Glomerular endothelial cell (primary cell): ENCODE data around the gene PLXNA4. TPM values are rescaled to one million over a fixed set of nuclear protein-coding genes. Genes with fewer than 3 reads are reported as not detected.

Experiments
- DNase-seq: peaks from one replicate; pipeline ENCODE4 v3.0.0-alpha.2; 2011; ENCODE audit warnings: low read depth, low spot score; ENCODE audit errors: extremely low read depth
- total RNA-seq: library from RNA; depleted of rRNA; stranded (reverse); fragments of >200 nt; gene quantifications from 2 replicates; pipeline ENCODE4 v1.2.3, GENCODE V29; 2015

PLXNA4 gene
- total RNA-seq, 1 donor from 2014 or later: 1.2 TPM

DNA sequence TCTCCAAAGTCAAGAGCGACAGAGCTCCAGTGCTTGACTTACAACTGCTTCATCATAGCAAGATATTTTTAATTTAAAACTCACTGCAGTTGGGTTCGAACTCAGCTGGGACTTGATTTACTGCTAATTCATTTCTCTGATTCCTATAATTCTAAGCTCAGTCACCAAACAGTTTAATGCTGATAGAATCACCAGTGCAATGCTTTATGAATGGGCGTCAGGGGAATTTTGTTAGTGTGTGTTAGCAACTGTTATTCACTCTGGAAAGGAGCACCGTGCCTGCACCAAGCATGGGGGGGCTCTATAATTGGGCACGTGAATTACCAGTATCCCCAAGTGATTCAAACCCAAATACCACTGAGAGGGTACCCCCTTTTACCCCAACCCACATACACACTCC lies 10.4 kb downstream of the PLXNA4 start:
- no peak for DNase-seq

DNA sequence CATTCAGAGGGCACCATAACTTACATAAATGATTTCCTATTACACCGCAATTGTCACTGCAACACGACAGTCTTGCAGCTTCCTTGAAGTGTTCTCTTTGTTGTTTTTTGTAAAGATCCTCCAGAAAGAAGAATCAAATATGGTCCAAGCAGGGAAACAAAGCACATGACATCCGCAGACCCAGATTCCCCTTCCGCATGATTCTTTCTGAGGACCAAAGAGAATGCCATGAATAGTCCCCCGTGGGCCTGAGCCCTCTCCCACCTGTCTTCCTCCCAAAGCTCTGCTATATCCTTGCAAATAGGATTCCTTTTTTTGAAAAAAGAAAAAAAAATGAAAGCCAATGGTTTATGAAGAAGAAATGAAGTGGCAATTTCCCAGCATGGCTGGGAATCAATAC lies 10.8 kb downstream of the PLXNA4 start:
- no peak for DNase-seq

DNA sequence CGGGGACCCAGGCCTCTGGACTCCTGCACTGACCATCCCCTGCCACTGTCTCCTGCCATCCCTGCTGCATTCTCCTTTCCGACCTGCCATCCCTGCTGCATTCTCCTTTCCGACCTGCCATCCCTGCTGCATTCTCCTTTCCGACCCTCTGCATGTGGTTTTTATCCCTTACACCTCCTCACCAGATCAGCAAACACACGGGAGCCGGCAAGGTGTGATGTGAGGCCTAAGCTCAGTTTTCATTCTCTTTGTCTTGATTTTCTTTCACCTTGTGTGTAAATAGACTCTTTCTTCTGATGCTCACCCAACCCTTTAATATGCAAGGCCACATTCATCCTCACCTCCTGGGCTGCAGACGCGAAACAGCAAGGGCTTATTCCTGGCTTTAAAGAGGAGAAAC lies 11.4 kb downstream of the PLXNA4 start:
- DNase-seq: no peak

DNA sequence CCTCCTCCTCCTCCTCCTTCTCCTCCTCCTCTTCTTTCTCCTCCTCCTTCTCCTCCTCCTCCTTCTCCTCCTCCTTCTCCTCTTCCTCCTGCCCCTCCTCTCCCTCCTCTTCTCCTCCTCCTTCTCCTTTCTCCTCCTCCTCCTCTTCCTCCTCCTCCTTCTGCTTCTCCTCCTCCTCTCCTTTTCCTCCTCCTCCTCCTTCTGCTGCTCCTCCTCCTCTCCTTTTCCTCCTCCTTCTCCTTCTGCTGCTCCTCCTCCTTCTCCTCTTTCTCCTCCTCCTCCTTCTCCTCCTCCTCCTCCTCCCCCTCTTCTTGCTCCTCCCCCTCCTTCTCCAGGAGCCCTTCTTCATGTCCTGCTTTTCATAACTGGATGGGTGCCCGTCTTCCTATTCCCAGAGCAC lies 12.2 kb downstream of the PLXNA4 start:
- no peak for DNase-seq

DNA sequence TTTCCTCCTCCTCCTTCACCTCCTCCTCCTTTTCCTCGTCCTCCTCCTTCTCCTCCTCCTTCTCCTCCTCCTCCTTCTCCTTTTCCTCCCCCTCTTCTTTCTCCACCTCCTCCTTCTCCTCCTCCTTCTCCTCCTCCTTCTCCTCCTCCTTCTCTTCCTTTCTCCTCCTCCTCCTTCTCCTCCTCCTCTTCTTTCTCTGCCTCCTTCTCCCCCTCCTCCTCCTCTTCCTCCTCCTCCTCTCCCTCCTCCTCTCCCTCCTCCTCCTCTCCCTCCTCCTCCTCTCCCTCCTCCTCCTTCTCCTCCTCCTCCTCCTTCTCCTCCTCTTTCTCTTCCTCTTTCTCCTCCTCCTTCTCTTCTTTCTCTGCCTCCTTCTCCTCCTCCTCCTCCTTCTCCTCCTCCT lies 13.6 kb downstream of the PLXNA4 start:
- DNase-seq: no peak

DNA sequence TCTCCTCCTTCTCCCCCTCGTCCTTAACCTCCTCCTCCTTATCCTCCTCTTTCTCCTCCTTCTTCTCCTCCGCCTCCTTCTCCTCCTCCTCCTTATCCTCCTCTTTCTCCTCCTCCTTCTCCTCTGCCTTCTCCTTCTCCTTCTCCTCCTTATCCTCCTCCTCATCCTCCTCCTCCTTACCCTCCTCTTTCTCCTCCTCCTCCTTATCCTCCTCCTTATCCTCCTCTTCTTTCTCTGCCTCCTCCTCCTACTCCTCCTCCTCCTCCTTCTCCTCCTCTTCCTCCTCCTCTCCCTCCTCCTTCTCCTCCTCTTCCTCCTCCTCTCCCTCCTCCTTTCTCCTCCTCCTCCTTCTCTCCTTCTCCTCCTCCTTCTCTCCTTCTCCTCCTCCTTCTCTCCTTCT lies 14.5 kb downstream of the PLXNA4 start:
- DNase-seq: no peak

DNA sequence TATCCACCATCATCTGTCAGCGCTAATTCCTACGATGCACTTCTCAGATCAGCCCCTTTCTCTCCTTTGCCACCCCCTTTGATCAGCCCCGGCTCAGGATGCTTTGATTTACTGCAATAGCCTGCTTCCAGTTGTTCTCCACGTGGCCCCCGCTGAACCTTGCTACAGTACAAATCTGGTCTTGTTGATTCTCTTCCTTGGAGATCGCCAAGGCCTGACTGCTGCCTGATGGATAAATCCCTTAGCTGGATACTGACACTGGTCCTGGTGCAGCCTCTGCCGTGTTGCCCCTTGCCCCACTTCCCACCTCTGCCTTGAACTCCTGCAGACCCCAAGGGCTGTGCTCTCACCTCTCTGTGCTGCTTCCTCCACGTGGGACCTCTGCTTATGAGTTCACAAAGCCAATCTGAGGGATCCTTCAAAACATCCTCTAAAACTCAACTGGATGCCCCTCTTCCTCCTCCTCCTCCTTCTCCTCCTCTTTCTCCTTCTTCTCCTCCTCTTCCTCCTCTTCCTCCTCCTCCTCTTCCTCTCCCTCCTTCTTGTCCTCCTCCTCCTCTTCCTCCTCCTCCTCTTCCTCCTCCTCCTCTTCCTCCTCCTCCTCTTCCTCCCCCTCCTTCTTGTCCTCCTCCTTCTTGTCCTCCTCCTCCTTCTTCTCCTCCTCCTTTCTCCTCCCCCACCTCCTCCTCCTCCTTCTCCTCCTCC lies 15.3 kb downstream of the PLXNA4 start:
- no peak for DNase-seq

DNA sequence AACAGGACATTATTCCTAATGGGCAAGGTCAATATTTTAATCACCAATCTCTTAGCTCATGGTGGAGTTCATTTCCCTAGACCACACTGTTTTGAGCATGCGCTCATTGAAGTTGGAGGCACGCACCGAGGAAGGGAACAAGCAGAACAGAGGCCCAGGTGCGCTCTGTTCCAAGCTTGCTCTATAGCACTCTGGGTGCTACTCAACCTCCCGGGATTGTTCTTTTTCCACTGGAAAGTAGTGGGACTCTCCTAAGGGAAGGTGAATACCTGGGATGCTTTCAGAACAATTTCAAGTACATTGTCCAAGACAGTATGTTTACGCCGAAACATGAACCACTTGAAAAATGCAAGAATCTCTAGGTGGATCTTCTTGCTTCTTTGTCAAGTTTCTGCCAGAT lies 16.2 kb downstream of the PLXNA4 start:
- no peak for DNase-seq

DNA sequence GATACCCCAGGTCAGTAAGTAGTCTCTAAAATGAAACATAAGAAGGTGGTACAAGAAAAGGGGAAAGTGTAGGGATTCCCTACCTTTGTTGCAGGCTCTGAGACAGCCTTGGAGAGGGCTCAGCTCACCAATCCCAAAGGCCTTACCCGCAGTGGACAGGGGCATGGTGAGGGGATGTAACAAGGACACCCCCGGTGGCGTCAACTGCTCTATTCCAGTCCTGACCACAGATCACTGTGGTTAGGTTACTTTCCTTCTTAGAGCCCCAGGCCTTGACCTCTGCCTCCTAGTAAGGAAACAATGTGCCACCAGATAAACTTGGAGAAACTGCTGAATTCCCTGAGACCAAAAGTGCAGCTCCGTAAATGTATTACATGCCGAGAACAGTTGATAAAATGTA lies 17.5 kb downstream of the PLXNA4 start:
- no peak for DNase-seq

DNA sequence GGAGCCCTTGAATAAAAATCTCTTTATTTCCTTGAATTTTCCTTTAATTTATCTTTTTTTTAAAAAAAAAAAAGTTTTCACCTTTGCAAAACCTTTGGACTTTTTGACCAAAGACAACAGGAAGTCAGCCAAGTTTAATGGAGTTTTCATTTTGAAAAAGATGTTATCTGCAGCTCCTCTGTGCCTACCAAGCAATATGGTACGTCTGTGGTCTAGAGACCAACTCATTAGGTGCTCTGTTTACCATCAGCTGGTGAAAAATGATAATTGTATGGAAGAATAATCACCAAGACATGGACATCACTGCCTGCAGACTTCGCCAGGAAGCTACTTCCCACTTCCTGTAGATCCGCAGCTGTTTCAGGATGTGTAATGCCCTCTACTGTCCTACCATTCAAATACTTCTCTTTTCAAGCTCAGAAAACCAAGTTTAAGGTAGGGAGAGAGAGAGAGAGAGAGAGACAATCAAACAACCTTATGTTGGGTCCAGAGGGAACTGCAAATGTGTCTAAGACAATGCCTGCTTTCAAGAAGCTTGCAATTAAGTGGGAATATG lies 18.7 kb downstream of the PLXNA4 start:
- DNase-seq: no peak

DNA sequence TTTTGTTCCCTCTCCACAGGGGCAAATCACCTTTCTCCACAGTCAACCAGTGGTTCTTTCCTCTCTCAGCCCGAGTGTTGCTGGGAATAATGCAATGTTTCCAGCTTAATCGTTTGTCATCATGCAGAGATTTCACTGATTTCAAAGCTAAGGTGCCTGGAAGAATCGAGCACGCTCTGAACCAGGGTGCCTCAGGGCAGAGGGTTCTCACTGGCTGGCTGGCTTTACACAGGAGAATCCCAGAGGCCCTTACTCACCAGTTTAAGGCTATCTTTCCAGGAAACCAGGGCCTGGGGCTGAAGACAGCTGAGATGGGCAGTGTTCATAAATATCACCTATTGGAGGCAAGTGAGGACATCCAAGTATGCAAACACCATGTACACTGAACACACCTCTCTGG lies 21.8 kb downstream of the PLXNA4 start:
- no peak for DNase-seq

DNA sequence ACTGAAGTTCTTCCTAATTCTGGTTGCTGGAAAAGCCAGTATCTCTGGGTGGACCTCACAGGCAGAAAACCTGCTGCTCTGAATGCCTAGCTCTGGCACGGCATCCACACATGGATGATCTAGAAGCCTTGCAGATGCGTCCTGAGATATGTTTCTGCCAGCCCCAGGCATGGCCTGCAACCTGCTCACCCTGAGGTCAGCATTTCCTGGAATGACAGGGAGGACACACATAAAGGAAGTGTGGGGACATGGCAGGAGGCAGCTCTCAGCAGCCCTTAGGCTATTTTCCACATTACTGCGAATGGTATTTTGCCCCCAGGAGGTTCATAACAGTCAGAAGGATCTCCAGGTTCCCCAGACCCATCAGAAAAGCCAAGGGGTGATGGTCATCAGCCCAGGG lies 23.2 kb downstream of the PLXNA4 start:
- no peak for DNase-seq

DNA sequence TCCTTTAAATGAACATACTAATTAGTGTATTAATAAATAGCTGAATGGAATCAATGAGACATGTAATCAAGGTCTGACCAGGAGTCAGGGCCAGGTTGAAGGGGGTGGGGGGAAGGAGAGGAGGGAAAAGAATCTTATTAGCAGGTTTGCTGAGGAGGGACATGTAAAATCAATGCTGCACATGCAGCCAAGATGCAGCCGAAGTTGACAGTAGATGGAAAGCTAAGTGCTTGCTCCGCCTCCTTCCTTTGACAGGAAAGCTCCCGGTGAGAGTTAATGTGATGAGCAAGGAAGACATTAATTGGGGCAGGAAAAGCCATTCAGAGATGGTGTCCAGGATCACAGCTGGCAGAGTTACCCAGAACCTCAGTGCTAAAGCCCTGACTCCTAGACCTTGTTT lies 24.4 kb downstream of the PLXNA4 start:
- DNase-seq: no peak

DNA sequence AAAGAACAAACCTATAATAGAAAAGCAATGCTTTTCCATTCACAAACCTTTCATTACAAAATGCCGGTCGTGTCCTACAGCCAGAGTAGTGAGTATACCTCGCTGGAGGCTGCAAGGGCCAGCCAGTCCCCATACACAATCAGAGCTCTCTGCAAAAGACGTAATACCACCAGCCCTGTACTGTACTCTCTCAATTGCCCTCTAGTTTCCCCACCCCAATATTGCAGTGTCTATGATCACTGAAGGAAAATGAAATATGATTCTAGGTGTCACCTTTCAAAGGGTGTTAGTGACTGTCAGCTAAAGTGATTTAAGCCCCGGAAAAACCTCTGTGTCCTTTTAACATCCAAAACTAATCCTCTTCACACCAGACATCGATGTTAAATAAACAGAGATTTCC lies 24.8 kb downstream of the PLXNA4 start:
- no peak for DNase-seq

DNA sequence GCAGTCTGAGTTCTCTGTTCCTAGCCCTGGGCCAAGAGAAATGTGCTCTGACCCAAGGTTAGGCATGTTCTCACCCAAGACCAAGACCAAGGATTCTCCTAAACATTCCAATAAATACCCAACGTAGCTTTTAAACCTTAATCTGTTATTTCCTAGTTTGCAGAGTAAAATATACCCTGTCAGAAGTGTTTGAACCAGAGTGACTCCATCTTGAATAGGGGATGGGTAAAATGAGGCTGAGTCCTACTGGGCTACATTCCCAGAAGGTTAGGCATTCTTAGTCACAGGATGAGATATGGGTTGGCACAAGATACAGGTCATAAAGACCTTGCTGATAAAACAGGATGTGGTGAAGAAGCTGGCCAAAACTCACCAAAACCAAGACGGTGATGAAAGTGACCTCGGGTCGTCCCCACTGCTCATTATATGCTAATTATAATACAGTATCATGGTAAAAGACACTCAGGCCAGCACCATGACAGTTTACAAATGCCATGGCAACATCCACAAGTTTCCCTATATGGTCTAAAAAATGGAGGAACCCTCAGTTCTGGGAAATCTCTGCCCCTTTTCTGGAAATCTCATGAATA lies 27.7 kb downstream of the PLXNA4 start:
- DNase-seq: no peak

DNA sequence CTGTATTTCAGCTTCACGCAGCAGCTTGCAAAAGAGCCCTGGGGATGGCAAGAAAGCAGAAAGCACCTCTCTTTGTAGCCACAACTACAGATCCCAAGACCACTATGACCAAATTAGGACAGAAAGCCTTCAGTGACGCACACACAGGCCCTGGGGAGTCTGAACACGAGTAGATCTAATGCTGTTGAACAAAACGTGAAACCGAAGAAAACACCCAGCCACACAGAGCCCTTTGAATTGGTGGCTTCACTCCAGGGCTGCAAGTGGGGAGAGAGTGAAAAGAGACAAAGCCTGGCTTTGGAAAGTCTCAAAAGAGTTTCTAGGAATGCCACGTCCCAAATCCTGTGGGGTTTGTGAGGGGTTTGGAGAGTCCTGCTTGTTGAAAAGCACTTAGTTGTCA lies 28.4 kb downstream of the PLXNA4 start:
- no peak for DNase-seq

DNA sequence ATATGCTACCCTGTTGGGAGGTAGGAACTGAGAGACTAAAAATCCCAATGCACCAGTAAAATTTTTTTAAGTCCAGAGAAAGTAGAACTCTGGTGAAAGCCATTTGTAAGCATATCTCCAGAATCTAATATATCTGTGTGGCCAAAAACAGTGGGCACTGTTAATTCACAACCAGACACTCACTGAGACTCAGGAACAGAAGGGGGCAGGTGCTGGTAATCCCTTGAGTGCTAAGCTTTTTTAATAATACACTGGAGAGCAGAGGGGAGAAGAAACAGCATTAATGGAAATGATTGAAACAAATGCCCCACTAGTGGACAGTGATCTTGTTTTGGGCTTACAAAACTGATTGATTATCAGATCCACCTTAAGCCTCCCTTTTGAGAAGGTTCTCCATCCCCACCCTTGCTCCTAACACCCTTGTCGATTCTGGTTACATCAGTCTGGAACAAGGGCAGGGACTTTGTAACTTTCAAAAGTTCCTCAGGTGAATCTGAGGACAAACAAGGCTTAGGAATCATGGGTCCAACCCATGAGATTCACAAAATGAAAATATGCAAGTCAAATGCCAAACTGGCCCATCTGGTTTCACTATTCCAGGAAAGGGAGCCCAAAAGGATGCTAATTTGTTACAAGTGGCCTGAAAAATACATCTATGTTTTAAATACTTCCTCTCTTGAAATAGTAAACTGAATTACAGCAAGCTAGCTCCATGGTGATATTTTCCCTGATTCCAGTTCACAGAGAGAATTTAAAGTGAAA lies 29.7 kb downstream of the PLXNA4 start:
- DNase-seq: no peak

DNA sequence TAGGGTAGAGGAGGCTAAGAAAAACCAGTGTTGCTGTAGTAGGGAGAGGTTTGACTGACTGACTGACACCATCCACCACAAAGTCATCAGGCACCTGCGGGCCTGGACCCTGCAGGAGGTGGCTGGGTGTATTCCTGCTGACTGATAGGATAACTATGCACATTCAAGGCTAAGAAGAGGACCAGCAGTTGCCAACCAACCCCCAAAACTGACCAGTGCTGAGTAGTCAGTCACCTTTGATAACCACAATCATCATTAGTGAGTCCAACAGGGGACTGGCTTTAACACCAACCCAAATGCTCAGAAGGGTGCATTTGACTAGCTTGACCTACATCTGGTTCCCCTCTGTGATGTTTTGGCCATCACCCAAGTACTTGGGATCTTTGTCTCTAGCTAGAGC lies 30.5 kb downstream of the PLXNA4 start:
- DNase-seq: no peak

DNA sequence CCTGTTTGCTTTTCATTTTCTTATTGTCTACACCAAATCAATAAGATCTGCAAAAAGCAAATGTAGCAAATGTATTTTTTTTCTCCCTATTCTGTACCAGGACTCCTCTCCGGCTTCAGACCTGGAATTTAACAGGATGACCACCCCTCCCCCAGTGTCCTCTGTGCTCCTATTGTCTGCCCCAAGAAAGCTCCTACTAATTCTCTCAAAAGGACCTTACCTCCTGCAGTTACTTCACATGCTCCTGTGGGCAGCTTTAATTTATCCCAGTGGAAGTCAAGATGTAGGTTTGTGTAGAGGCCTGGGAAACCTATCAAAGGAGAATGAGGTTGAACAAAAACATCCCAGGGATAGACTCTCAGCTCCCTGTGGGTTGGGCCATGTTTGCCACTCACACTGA lies 31.3 kb downstream of the PLXNA4 start:
- no peak for DNase-seq

DNA sequence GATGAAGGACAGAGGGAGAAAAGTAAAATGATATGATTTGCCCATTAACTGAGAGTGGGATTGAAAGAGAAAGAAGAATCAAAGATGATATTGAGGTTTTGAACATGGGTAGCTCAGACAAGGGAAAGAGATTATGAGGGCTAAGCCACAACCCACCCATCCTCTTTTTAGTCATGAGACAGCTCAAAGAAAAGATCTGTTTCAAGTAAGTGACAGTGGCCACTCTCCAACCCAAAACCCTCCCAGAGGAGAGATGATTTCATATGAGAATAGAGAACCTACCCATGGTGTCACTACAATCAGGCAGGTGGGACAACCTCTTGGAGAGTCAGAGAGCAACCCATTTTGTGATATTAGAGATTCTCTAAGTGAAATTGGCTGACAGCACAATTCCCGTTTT lies 32.2 kb downstream of the PLXNA4 start:
- DNase-seq: no peak

DNA sequence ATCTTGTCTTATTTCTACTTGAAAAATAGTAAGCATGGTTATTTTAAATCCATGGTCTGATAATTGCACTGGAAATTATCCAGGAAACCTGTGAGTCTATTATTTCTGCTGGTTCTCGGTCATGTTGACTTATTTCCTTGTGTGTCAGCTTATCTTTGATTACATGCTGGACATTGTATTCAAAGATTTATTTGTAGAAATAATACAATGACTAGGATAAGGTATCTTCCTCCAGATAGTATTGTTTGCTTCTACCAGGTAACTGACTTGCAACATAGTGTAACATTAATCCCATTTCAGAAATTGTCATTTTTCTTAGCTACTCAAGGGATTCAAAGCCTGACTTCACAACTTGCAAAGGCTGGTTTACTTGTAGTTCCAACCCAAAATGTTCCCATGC lies 33.4 kb downstream of the PLXNA4 start:
- DNase-seq: no peak

DNA sequence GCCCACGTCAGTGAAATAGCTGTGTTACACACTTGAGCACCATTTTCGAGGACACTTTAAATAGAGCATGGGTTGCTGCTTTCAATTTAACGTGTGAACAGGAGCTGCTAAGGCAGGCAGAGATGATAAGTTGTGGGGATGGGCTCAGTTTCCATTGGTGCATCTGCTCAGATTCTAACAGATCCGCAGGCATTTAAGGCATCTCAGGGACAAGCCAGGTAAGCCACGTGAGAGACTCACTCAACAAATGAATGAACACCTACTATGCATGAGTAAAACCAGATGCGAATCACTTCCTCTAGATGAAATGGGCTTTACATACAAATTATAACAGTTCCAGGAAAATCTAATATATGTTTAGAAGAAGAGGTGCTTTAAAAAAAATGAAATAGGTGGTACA lies 34.6 kb downstream of the PLXNA4 start:
- DNase-seq: no peak
